SK-N-SH treated with all-trans-retinoic acid at 6 μM for 48 hours (cell line): ENCODE data around the gene BATF.

Source experiments
- ARNTL ChIP-seq: fragments of 450-650 bp; formaldehyde crosslinking; IDR thresholded peaks from 2 replicates; pipeline ENCODE4 v1.5.0; 2020; ENCODE audit warnings: low read depth, mild to moderate bottlenecking, moderate library complexity, borderline replicate concordance
- CSDC2 ChIP-seq: fragments of 250-450 bp; sonication (Bioruptor Pico); IDR thresholded peaks from 2 replicates; pipeline ENCODE4 v1.5.0; 2020; ENCODE audit warnings: mild to moderate bottlenecking, moderate library complexity
- ESRRG ChIP-seq: fragments of 250-450 bp; sonication (Bioruptor Pico); IDR thresholded peaks from 2 replicates; pipeline ENCODE4 v1.6.1; 2021; ENCODE audit warnings: mild to moderate bottlenecking
- OSR1 ChIP-seq: fragments of 250-450 bp; sonication (Bioruptor Pico); IDR thresholded peaks from 2 replicates; pipeline ENCODE4 v1.8.0; 2022; ENCODE audit warnings: moderate library complexity, mild to moderate bottlenecking, inconsistent platforms
- RARB ChIP-seq: fragments of 250-450 bp; sonication (Bioruptor Pico); IDR thresholded peaks from 2 replicates; pipeline ENCODE4 v1.8.0; 2021; ENCODE audit warnings: mild to moderate bottlenecking, moderate library complexity
- TCF4 ChIP-seq: fragments of 250-450 bp; sonication (Bioruptor Pico); IDR thresholded peaks from 2 replicates; pipeline ENCODE4 v1.8.0; 2021; ENCODE audit warnings: mild to moderate bottlenecking, moderate library complexity, borderline replicate concordance
- ZFP30 ChIP-seq: fragments of 450-650 bp; formaldehyde crosslinking; IDR thresholded peaks from 2 replicates; pipeline ENCODE4 v1.5.0; 2022; ENCODE audit warnings: mild to moderate bottlenecking, moderate library complexity
- ZNF565 ChIP-seq: fragments of 450-650 bp; formaldehyde crosslinking; conservative IDR thresholded peaks from 2 replicates; pipeline ENCODE4 v1.5.0; 2020; ENCODE audit warnings: low read depth, mild to moderate bottlenecking, moderate library complexity
- ZNF70 ChIP-seq: fragments of 450-650 bp; formaldehyde crosslinking; IDR thresholded peaks from 2 replicates; pipeline ENCODE4 v1.5.0; 2020; ENCODE audit warnings: mild to moderate bottlenecking, moderate library complexity
- ZNF8 ChIP-seq: fragments of 450-650 bp; formaldehyde crosslinking; IDR thresholded peaks from 2 replicates; pipeline ENCODE4 v1.5.0; 2020; ENCODE audit warnings: mild to moderate bottlenecking, moderate library complexity
- TF ChIP-seq, protein P1 (sequence below): fragments of 250-450 bp; sonication (Bioruptor Pico); IDR thresholded peaks from 2 replicates; pipeline ENCODE4 v1.5.1; 2021; ENCODE audit warnings: mild to moderate bottlenecking, moderate library complexity
- TF ChIP-seq, protein P2 (sequence below): fragments of 250-450 bp; sonication (Bioruptor Pico); IDR thresholded peaks from 2 replicates; pipeline ENCODE4 v1.8.0; 2020; ENCODE audit warnings: mild to moderate bottlenecking, moderate library complexity, borderline replicate concordance
- TF ChIP-seq, protein P3 (sequence below): fragments of 250-450 bp; sonication (Bioruptor Pico); IDR thresholded peaks from 2 replicates; pipeline ENCODE4 v1.5.0; 2020; ENCODE audit warnings: mild to moderate bottlenecking, moderate library complexity

DNA sequence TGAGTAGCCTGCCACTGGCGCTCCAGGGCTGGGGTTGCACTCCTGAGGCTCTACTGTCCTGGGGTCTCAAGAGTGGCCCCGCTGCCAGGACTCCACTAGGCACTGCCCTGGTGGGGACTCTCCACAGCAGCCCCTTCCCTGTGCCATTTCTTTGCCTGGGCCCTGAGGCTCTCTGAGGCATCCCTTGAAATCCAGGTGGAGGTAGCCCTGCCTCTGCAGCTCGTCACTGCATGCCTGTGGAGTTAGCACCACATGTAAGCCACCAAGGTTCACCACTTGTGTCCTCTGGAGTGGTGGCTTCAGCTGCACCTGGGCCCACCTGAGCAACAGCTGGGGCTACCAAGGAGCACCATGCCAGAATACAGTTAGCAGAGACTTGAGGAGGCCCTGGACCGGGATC is 39.9 kb upstream of the BATF start:
- TF ChIP-seq ZFP30 (CRISPR knock-in tag) (no peak), CSDC2 (CRISPR knock-in tag) (no peak), ZNF565 (no peak), RARB (CRISPR knock-in tag) (no peak), ZNF8 (CRISPR knock-in tag) (no peak), ARNTL (CRISPR knock-in tag) (no peak), TCF4 (CRISPR knock-in tag) (no peak), OSR1 (CRISPR knock-in tag) (no peak), ESRRG (CRISPR knock-in tag) (no peak), ZNF70 (CRISPR knock-in tag) (no peak)
- TF ChIP-seq, protein P1, sequence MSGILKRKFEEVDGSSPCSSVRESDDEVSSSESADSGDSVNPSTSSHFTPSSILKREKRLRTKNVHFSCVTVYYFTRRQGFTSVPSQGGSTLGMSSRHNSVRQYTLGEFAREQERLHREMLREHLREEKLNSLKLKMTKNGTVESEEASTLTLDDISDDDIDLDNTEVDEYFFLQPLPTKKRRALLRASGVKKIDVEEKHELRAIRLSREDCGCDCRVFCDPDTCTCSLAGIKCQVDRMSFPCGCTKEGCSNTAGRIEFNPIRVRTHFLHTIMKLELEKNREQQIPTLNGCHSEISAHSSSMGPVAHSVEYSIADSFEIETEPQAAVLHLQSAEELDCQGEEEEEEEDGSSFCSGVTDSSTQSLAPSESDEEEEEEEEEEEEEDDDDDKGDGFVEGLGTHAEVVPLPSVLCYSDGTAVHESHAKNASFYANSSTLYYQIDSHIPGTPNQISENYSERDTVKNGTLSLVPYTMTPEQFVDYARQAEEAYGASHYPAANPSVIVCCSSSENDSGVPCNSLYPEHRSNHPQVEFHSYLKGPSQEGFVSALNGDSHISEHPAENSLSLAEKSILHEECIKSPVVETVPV (CRISPR knock-in tag): no peak
- TF ChIP-seq, protein P2, sequence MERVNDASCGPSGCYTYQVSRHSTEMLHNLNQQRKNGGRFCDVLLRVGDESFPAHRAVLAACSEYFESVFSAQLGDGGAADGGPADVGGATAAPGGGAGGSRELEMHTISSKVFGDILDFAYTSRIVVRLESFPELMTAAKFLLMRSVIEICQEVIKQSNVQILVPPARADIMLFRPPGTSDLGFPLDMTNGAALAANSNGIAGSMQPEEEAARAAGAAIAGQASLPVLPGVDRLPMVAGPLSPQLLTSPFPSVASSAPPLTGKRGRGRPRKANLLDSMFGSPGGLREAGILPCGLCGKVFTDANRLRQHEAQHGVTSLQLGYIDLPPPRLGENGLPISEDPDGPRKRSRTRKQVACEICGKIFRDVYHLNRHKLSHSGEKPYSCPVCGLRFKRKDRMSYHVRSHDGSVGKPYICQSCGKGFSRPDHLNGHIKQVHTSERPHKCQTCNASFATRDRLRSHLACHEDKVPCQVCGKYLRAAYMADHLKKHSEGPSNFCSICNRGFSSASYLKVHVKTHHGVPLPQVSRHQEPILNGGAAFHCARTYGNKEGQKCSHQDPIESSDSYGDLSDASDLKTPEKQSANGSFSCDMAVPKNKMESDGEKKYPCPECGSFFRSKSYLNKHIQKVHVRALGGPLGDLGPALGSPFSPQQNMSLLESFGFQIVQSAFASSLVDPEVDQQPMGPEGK (CRISPR knock-in tag): no peak
- TF ChIP-seq, protein P3, sequence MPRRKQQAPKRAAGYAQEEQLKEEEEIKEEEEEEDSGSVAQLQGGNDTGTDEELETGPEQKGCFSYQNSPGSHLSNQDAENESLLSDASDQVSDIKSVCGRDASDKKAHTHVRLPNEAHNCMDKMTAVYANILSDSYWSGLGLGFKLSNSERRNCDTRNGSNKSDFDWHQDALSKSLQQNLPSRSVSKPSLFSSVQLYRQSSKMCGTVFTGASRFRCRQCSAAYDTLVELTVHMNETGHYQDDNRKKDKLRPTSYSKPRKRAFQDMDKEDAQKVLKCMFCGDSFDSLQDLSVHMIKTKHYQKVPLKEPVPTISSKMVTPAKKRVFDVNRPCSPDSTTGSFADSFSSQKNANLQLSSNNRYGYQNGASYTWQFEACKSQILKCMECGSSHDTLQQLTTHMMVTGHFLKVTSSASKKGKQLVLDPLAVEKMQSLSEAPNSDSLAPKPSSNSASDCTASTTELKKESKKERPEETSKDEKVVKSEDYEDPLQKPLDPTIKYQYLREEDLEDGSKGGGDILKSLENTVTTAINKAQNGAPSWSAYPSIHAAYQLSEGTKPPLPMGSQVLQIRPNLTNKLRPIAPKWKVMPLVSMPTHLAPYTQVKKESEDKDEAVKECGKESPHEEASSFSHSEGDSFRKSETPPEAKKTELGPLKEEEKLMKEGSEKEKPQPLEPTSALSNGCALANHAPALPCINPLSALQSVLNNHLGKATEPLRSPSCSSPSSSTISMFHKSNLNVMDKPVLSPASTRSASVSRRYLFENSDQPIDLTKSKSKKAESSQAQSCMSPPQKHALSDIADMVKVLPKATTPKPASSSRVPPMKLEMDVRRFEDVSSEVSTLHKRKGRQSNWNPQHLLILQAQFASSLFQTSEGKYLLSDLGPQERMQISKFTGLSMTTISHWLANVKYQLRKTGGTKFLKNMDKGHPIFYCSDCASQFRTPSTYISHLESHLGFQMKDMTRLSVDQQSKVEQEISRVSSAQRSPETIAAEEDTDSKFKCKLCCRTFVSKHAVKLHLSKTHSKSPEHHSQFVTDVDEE (CRISPR knock-in tag): no peak
